OCI-LY1 (cell line): Measurements from ENCODE around the gene GAS2L1.

Source experiments
- EZH2 ChIP-seq: fragments of 200-600 bp; sonication (generic), shearing (Covaris generic); IDR thresholded peaks from 2 replicates; pipeline ENCODE4 v1.8.0; 2017; ENCODE audit warnings: borderline replicate concordance, mixed run types, mild to moderate bottlenecking, antibody characterized with exemption, low read length, moderate library complexity, mixed read lengths
- TF ChIP-seq, protein P1 (sequence below): fragments of 200-600 bp; sonication (generic), shearing (Covaris generic); IDR thresholded peaks from 2 replicates; pipeline ENCODE4 v1.5.1; 2017; ENCODE audit warnings: mild to moderate bottlenecking, antibody characterized with exemption, low read length, moderate library complexity, mixed read lengths

GRCh38 chr22:29328566-29329500, 22.4 kb downstream of the GAS2L1 start:
- TF ChIP-seq, protein P1, sequence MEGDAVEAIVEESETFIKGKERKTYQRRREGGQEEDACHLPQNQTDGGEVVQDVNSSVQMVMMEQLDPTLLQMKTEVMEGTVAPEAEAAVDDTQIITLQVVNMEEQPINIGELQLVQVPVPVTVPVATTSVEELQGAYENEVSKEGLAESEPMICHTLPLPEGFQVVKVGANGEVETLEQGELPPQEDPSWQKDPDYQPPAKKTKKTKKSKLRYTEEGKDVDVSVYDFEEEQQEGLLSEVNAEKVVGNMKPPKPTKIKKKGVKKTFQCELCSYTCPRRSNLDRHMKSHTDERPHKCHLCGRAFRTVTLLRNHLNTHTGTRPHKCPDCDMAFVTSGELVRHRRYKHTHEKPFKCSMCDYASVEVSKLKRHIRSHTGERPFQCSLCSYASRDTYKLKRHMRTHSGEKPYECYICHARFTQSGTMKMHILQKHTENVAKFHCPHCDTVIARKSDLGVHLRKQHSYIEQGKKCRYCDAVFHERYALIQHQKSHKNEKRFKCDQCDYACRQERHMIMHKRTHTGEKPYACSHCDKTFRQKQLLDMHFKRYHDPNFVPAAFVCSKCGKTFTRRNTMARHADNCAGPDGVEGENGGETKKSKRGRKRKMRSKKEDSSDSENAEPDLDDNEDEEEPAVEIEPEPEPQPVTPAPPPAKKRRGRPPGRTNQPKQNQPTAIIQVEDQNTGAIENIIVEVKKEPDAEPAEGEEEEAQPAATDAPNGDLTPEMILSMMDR: no peak
- no peak for TF ChIP-seq EZH2
